Ectodermal cell (in vitro differentiated cells): ENCODE data around the gene SYT2.

Source experiments
- H3K27ac ChIP-seq: 2 replicates; pipeline ENCODE4 v1.7.0; 2013; ENCODE audit warnings: mild to moderate bottlenecking, low read depth, low read length; ENCODE audit not compliant: insufficient read depth, poor library complexity, severe bottlenecking
- H3K27me3 ChIP-seq: 2 replicates; pipeline ENCODE4 v1.7.0; 2013; ENCODE audit warnings: mild to moderate bottlenecking, low read length; ENCODE audit not compliant: insufficient read depth, control insufficient read depth, poor library complexity, severe bottlenecking
- H3K36me3 ChIP-seq: one replicate; pipeline ENCODE4 v1.7.0; 2013; ENCODE audit warnings: low read length; ENCODE audit not compliant: control insufficient read depth, insufficient read depth
- H3K4me1 ChIP-seq: one replicate; pipeline ENCODE4 v1.7.0; 2013; ENCODE audit warnings: low read length; ENCODE audit not compliant: control insufficient read depth, insufficient read depth
- H3K4me3 ChIP-seq: 2 replicates; pipeline ENCODE4 v1.7.0; 2013; ENCODE audit warnings: low read depth, low read length, control low read depth; ENCODE audit not compliant: insufficient read depth
- H3K9me3 ChIP-seq: 2 replicates; pipeline ENCODE4 v1.7.0; 2013; ENCODE audit warnings: mild to moderate bottlenecking, low read length, moderate library complexity; ENCODE audit not compliant: control insufficient read depth
- WGBS, 2 experiments: methylation state at CpG; one replicate each; pipeline ENCODE4 v1.1.7; 2013; ENCODE audit warnings: missing lambda C conversion rate in 2 of 2; 5-methylcytosine and 5-hydroxymethylcytosine counted together

SYT2 gene

GRCh38 chr1:202706851-202707250 lies 3.4 kb downstream of the SYT2 start:
- no peaks in the 10 kb centered on the region for H3K9me3 ChIP-seq
- no peaks in the 10 kb centered on the region for H3K36me3 ChIP-seq
- peaks cover 35% of the 10 kb centered on the region for H3K4me1 ChIP-seq
- WGBS, 2 experiments, result 90% methylated on average over 5 of the region's 5 CpGs
- H3K27ac ChIP-seq, result no peak overlapping the region
- H3K27me3 ChIP-seq, result peaks cover 60% of the 10 kb centered on the region
- H3K4me3 ChIP-seq, result no peak overlapping the region

GRCh38 chr1:202704601-202705000 lies 5.7 kb downstream of the SYT2 start:
- WGBS, 2 experiments, result 85 to 90% methylated on average over 4 of the region's 4 CpGs
- Histone ChIP-seq H3K4me3 (no peak overlapping the region), H3K27me3 (peaks cover 38% of the 10 kb centered on the region), H3K27ac (no peak overlapping the region), H3K4me1 (peaks cover 33% of the 10 kb centered on the region), H3K36me3 (no peaks in the 10 kb centered on the region), H3K9me3 (no peaks in the 10 kb centered on the region)

- Histone ChIP-seq H3K27ac (no peak overlapping the region), H3K36me3 (no peaks in the 10 kb centered on the region), H3K4me3 (no peak overlapping the region), H3K4me1 (peaks cover 29% of the 10 kb centered on the region), H3K27me3 (peaks cover 24% of the 10 kb centered on the region), H3K9me3 (no peaks in the 10 kb centered on the region)
- 75 to 98% methylated on average over 1 to 3 of the region's 6 CpGs for WGBS, 2 experiments
Measured at GRCh38 chr1:202703191-202703590, 7.1 kb downstream of the SYT2 start.

GRCh38 chr1:202702088-202702487 lies 8.2 kb downstream of the SYT2 start:
- no peaks in the 10 kb centered on the region for H3K9me3 ChIP-seq
- peaks cover 29% of the 10 kb centered on the region for H3K4me1 ChIP-seq
- no peak overlapping the region for H3K27ac ChIP-seq
- WGBS, 2 experiments, result 33 to 40% methylated on average over 5 of the region's 5 CpGs
- H3K36me3 ChIP-seq, result no peaks in the 10 kb centered on the region
- no peak overlapping the region for H3K4me3 ChIP-seq
- peaks cover 12% of the 10 kb centered on the region for H3K27me3 ChIP-seq

- Histone ChIP-seq H3K4me3 (no peak overlapping the region), H3K27me3 (peaks cover 10% of the 10 kb centered on the region), H3K27ac (no peak overlapping the region), H3K4me1 (peaks cover 29% of the 10 kb centered on the region), H3K9me3 (no peaks in the 10 kb centered on the region), H3K36me3 (no peaks in the 10 kb centered on the region)
- WGBS, 2 experiments, result 97% methylated on average over 2 to 3 of the region's 3 CpGs
Measured at GRCh38 chr1:202701200-202701599, 9.1 kb downstream of the SYT2 start.

GRCh38 chr1:202700061-202700460 lies 10.2 kb downstream of the SYT2 start:
- H3K27me3 ChIP-seq, result peaks cover 7% of the 10 kb centered on the region
- no peaks in the 10 kb centered on the region for H3K36me3 ChIP-seq
- no peaks in the 10 kb centered on the region for H3K9me3 ChIP-seq
- no peak overlapping the region for H3K27ac ChIP-seq
- peaks cover 25% of the 10 kb centered on the region for H3K4me1 ChIP-seq
- H3K4me3 ChIP-seq, result no peak overlapping the region
- WGBS, 2 experiments, result 85 to 89% methylated on average over 5 of the region's 5 CpGs

- WGBS, 2 experiments, result 92 to 93% methylated on average over 8 of the region's 8 CpGs
- Histone ChIP-seq H3K9me3 (no peaks in the 10 kb centered on the region), H3K4me1 (peaks cover 11% of the 10 kb centered on the region), H3K4me3 (no peak overlapping the region), H3K36me3 (no peaks in the 10 kb centered on the region), H3K27me3 (no peaks in the 10 kb centered on the region), H3K27ac (no peak overlapping the region)
Measured at GRCh38 chr1:202698276-202698675, 12.0 kb downstream of the SYT2 start.

- 87% methylated on average over 6 of the region's 6 CpGs for WGBS, 2 experiments
- Histone ChIP-seq H3K9me3 (no peaks in the 10 kb centered on the region), H3K36me3 (no peaks in the 10 kb centered on the region), H3K4me1 (peaks cover 4% of the 10 kb centered on the region), H3K27me3 (no peaks in the 10 kb centered on the region), H3K4me3 (no peak overlapping the region), H3K27ac (no peak overlapping the region)
Measured at GRCh38 chr1:202697038-202697437, 13.2 kb downstream of the SYT2 start.

GRCh38 chr1:202694314-202694713 lies 15.9 kb downstream of the SYT2 start:
- WGBS, 2 experiments, result 69 to 75% methylated on average over 5 of the region's 5 CpGs
- Histone ChIP-seq H3K27ac (no peak overlapping the region), H3K4me3 (no peak overlapping the region)

GRCh38 chr1:202692959-202693555 lies 17.2 kb downstream of the SYT2 start:
- Histone ChIP-seq H3K36me3 (no peaks in the 10 kb centered on the region), H3K9me3 (no peaks in the 10 kb centered on the region), H3K4me1 (no peaks in the 10 kb centered on the region), H3K27me3 (no peaks in the 10 kb centered on the region), H3K4me3 (no peak overlapping the region), H3K27ac (no peak overlapping the region)
- WGBS, 2 experiments, result 46 to 53% methylated on average over 3 of the region's 3 CpGs

More at GRCh38 chr1:202694314-202694713, 15.9 kb downstream of the SYT2 start:
- Histone ChIP-seq H3K27me3 (no peaks in the 10 kb centered on the region), H3K9me3 (no peaks in the 10 kb centered on the region), H3K4me1 (no peaks in the 10 kb centered on the region), H3K36me3 (no peaks in the 10 kb centered on the region)

- Histone ChIP-seq H3K36me3 (no peaks in the 10 kb centered on the region), H3K4me1 (no peaks in the 10 kb centered on the region), H3K4me3 (no peak overlapping the region), H3K27me3 (no peaks in the 10 kb centered on the region), H3K9me3 (no peaks in the 10 kb centered on the region), H3K27ac (no peak overlapping the region)
- WGBS, 2 experiments, result 74 to 77% methylated on average over 2 of the region's 2 CpGs
Measured at GRCh38 chr1:202691816-202692215, 18.4 kb downstream of the SYT2 start.
